HG02840 (cell line): Measurements from ENCODE around the gene GINS2.

Experiments
- ATAC-seq: cut with Tn5 transposase; IDR thresholded peaks from one replicate; pipeline ENCODE4 v1.9.1; 2021; ENCODE audit warnings: mild to moderate bottlenecking, moderate library complexity, moderate number of reproducible peaks; ENCODE audit not compliant: unreplicated experiment, low FRiP score

The GINS2 gene

DNA sequence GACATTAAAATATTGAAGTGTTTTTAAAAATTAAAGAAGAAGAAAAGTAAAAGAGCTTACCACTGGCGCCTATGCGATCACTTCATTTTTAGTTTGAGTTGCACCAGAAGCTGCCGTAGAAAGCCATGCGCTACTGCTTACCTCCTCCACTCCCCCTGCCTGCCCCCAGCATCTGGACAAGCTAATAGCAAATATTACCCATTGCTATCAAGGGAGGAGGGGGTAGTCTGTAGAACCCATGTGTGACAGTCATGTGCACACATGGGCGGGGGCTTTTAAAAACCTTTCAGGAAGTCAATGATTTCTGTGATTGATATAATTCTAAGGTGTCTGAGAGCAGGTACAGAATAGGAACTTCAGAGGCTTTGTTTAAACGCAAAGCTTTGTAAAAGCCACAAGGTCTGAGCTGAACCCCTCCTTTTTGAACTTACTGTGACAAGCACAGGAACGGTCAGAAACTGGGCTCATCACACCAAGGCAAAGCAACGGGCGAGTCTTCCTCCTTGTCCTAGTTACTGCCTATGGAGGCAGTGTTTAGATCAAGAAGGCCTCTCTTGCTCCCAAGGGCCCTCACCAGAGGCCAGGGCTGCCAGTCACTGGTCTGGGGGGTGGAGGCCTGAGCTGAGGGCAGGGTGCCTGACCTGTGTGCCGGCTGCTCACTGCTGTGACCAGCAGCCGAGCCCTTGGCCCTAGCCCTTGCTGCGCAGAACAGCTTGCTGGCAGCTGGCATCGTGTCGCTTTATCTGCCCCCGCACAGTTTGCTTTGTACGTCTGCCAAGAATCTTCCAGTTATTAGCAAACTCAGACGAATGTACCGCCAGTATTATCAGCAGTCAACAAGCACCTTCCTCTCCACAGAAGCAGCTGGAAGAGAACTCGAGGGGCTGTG is 15.0 kb downstream of the GINS2 start:
- no peak for ATAC-seq

DNA sequence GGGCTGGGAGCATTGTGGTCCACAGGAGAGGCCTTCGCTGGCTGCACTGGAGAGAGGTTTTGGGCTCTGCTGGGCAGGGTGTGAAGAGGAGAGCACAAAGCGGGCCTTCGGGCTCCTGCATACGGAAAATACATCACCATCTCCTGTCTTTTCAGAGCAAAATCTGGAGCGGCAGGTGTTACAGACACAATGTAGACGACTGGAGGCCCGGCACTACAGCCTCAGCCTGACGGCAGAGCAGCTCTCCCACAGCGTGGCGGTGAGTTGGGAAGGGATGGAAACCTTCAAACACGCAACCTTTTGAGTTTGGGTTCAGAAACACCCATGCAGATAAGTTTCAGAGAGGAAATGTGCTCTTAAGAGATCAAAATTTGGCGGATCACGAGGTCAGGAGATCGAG is 17.9 kb downstream of the GINS2 start:
- no peak for ATAC-seq

DNA sequence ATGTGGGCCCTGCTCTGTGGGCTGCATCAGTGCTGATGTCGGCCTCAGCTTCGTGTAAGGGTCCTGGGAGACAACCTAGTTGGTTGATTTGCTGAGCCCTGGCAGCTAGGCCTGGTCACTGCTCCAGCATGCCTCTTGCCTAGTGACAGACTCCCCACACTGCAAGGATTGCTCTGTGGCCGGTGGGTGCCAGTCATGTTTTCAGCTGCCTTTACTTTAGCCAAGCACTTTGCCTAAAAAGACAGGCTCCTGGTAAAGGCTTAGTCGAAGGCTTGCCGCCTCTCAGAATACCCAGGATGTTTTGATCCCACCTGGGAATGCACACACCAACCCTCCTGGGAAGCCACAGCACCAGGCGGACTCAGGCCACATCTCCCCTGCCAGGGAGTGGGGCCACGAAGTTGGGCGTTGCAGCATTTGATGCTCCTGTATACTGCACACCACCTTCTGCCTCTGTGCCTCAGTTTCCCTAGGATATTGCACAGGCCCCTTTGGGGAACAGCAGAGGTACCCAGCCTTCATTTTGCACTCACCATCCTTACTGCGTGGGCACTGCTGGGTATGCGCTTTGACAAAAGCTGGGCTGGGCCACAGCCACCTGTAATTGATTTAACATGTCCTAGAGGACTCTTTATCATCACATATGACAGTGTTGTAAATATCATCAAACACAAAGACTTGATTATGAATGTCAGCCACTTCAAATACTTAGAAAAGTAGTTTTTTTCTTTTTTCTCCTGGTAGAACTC is 19.9 kb downstream of the GINS2 start:
- ATAC-seq, result no peak

DNA sequence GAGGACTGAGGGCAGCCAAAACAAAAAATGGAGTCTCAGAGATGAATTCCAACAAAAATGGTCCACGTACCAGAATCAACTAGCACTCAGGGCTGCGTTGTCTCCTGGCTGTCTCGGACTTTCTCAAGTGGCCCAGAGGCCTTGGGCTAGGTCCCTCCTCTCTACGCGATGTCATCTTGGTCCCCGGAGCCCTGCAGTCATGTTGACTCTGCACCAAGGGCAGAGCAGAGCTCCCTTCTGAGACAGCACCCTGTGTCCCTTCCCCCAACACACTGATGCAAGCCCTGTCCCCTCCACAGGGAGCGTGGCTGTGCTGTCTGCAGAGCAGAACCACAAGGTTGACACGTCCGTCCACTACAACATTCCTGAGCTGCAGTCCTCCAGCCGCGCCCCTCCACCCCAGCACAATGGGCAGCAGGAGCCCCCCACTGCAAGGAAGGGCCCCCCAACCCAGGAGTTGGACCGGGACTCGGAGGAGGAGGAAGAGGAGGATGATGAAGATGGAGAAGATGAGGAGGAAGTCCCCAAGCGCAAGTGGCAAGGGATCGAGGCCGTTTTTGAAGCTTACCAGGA is 20.8 kb downstream of the GINS2 start:
- no peak for ATAC-seq

DNA sequence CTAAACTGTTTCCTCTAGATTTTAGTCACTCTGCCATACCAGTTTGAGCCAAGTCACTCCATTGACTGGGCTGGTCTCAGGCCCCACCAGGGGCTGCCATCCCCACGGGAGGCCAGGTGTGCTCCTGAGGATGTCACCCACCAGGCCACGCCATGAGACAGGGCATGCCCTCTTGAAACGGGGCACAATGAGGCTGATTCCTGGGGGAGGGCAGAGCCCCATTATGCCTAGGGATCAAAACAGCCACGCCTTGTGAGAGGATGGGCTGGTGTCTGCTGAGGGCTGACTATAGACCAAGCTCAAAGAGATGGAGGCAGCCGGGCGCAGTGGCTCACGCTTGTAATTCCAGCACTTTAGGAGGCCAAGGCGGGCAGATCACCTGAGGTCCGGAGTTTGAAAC is 21.5 kb downstream of the GINS2 start:
- ATAC-seq, result no peak

DNA sequence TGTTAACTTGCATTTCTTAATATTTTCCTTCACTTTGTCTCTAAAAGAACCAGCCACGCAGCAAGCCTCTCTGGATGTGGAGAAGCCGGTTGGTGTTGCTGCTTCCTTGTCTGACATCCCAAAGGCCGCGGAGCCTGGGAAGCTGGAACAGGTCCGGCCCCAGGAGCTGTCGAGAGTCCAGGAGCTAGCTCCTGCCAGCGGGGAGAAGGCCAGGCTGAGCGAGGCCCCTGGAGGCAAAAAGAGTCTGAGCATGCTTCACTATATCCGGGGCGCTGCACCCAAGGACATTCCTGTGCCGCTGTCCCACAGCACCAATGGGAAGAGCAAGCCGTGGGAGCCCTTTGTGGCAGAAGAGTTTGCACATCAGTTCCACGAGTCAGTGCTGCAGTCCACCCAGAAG is 22.8 kb downstream of the GINS2 start:
- ATAC-seq, result no peak

DNA sequence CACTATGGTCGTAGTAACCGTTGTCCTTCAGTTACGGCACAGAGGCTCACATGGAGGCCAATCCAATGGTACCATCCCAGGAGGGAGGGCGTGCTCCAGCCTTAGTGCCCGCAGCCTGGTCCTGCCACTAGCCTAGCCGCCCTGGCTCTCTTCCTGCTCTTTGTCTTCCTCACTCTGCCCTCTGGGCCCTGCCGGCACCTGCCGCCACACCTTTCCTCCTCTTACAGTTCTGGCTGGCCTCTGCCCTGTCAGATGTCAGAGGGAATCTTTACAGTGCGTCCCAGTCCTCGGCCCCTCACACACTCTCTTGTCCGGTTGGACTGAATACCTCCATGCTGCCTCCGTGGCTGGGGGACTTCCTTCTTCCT is 23.4 kb downstream of the GINS2 start:
- ATAC-seq, result no peak

DNA sequence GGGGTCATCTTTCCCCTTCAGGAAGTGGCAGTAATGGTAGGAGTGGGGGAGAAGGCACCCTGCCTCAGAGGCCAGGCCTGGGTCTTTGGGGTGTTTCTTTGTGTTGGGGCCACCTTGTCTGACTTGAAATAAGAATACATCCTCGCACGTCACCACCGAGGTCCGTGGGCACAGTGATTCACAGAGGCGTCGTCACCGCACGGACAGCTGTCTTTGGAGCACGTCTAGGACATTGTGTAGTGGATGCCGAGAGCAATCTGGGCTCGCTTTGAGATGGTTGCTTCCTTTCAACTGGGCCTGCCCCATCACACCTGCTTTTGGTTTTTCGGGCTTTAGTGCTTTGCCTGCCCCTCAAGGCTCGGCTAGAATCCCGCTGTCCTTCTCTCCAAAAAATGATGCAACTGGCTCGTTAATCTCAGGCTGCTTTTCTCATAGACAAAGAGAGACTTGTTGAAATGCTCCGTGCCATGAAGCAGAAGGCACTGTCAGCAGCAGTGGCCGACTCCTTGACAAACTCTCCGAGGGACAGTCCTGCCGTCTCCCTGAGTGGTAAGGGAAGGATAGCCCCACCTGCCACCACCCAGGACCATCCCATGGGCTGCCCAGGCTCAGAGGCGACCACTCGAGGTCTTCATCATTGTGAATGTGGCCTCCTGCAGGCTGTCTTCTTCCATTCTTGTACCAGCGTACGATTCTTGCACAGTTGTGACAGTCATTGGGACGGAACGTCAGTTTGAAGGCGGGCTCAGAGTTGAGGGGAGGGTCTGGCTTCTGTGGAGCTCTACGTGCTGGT is 24.0 kb downstream of the GINS2 start:
- ATAC-seq, result no peak

DNA sequence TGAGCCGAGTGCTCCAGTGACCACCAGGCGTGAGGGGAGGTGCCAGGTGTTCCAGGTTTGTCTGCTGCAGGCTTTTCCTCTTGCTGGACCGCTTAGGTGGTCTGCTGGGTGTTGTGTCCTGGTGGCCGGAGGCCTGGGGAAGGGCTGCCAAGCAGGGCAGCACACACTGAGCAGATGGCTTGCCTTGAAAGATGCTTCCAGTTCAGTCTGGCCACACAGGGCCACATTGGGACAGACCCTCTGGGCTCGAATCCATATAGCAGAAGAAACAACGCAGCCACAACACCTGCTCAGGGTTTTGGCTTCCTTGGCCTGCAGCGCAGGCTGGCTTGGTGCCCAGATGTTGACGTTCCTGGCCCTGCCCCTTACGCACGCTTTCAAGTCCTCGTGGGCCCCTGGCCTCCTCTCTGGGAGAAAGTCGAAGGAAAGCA is 24.8 kb downstream of the GINS2 start:
- no peak for ATAC-seq

DNA sequence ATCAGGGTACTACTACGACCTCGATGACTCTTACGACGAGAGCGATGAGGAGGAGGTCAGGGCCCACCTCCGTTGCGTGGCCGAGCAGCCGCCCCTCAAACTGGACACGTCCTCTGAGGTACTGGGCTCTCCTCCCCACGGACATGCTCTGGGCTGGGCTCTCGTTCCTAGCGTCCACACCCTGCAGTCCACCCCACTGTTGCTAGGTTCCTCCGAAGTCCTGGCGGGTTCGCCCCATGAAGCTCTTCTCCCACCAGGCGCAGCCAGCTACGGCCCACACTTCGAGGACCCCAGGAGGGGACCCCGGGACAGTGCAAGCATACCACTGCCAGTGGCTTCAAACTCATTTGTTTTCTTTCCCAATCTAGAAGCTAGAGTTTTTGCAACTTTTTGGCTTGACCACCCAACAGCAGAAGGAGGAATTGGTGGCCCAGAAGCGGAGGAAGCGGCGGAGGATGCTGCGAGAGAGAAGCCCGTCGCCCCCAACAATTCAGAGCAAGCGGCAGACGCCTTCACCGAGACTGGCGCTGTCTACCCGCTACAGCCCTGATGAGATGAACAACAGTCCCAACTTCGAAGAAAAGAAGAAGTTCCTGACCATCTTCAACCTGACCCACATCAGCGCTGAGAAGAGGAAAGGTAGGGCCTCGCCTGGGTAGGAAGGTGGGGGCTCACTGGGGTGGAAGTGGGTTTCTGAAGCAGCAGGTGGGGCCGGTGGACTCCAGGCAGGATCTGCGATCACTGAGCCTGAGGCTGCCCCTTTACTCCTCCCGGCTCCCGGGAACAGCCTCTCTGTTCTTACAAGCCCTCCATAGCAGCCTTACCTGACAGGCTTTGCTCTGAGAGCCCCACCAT is 25.6 kb downstream of the GINS2 start:
- no peak for ATAC-seq

DNA sequence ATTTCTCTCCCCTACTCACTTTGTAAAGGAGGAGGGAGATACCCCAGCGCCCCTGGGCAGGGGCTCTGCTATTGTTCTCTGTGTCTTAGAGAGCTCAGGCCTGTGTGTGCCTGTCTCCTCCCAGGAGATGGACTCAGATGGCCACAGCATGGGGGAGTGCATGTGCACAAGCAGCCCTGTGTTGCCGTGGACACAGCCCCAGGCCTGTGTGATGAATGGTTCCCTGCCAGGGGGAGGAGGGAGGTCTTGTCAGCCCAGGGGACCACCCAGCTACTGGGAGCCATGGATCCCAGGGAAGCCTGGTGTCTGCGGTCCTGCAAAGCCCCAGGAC is 26.3 kb downstream of the GINS2 start:
- ATAC-seq, result no peak

DNA sequence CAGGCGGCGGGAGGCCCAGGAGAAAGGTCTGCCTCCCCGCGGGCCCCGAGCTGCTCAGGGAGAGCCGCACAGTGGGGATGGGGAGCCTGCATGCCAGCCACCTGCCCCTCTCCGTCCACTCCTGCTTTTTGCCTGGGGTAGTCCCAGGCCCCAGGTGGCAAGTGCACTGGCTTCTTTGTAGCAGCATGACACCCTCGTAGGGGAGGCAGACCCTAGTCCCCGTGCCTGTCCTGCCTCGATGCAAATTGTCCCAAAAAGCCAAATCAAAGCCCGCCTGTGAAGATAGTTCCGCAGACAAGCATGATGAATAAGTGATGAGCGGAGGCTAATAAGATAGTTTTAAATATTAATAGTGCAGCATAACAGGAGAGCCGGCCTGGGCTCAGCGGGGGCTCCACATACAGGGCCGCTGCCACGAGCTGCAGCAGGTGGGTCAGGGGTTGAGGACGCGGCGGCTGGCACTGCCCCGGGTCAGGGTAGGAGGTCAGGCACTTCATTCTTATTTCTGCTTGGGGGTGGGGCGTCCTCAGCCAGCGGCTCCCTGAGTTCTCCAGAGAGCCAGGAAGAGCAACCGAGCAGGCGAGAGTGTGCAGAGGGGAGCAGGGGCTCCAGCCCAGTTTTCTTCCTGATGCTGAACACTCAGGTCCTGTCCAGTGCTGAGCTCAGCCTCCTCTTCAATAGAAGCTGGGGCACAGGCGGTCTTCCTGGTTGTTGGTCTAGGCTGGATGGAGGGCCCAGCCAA is 26.8 kb downstream of the GINS2 start:
- ATAC-seq, result no peak

DNA sequence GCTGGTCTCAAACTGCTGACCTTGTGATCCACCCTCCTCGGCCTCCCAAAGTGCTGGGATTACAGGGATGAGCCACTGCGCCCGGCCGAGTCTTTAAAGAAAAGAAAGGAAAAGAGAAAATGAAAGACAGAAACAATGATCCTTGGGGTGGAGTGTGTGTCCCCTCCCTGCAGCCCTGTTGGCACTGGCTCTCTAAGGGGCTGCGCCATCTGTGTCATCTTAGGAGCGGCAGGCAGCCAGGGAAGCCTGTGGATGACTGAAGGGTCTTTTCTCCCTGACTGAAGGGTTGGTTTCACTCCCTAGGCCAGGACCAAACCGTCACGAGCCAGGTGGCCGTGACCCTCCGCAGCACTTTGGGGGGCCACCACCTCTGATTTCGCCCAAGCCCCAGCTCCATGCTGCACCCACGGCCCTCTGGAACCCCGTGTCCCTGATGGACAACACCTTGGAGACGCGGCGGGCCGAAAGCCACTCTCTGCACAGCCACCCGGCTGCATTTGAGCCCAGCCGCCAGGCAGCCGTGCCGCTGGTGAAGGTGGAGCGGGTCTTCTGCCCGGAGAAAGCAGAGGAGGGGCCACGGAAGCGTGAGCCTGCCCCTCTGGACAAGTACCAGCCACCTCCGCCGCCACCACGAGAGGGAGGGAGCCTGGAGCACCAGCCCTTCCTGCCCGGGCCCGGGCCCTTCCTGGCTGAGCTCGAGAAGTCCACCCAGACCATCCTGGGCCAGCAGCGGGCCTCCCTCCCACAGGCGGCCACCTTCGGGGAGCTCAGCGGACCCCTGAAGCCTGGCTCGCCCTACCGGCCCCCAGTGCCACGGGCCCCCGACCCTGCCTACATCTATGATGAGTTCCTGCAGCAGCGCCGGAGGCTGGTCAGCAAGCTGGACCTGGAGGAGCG is 27.7 kb downstream of the GINS2 start:
- no peak for ATAC-seq

DNA sequence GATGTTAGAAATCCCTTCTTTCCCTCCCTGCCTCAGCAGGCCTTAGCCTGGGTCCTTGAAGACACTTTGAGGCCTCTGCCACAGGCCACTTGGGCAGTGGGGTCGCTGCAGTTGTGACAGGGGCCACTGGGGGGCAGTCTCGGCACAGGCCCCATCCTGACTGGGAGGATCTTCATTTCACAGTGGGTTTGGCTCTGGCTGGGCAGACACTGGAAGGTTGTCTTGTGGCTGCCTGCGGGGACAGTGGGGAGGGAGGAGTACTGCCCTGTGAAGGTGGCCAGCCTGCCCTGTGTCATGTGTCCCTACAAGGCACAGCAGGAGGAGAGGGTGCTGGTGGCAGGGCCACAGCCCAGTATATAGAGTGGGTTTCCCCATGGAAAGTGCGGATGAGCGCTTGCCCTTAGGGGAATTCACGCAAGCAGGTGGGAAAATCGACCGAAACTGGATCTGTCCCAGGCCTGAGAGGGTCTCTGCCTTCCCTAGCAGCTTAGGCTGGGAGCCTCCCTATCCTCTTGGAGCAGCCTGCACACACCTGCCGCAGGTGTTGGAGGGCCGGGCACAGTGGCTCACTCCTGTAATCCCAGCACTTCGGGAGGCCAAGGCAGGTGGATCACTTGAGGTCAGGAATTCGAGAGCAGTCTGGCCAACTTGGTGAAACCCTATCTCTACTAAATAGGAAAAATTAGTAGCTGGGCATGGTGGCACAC is 28.8 kb downstream of the GINS2 start:
- no peak for ATAC-seq

DNA sequence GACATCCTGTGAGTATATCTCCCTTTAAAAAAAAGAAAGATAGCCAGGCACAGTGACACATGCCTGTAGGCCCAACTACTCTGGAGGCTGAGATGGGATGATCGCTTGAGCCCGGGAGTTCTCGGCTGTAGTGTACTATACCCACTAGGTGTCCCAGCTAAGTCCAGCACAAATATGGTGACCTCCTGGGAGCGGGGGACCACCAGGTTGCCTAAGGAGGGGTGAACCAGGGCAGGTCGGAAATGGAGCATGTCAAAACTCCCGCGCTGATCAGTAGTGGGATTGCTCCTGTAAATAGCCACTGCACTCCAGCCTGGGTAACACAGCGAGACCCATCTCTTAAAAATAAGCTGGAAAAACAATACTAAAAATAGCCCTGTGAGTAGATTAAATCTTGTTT is 29.4 kb downstream of the GINS2 start:
- ATAC-seq, result no peak

DNA sequence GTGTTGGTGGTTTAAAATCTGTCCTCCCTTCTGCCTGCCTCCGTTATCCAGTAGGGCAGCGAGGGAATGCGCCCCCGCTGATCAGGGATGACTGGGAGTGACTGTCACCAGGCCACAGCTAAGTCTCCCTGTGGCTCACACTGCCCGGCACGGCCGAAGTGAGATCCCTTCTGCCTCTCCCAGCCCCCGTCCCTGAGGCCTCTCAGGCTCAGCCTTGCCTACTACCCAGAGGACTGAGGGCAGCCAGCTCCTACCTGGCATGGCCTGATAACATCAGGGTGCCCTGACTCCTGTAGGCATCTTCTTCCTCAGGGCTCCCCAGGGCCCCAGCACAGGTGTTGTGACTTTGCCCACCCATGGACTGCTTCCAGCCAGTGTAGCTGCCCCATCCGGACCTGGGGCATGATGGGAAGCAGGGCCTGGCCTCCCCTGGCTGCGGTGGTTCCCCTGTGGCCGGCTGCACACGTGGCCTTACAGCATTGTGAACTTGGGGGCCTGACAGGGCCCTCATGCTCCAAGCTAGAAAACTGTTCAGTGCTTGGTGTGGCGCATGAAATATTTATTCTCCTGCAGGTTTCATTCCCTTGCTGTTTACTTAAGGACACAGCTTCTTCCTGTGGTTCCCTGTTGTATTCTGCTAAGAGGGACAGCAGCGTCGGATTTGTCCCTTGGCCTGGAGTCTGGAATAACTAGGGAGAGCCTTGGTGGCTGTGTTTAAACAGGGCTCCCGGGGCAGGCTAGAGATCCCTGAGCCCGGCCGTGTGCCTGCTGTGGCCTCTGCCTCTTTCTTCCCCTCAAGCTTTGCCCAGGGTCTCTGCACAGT is 30.0 kb downstream of the GINS2 start:
- no peak for ATAC-seq

DNA sequence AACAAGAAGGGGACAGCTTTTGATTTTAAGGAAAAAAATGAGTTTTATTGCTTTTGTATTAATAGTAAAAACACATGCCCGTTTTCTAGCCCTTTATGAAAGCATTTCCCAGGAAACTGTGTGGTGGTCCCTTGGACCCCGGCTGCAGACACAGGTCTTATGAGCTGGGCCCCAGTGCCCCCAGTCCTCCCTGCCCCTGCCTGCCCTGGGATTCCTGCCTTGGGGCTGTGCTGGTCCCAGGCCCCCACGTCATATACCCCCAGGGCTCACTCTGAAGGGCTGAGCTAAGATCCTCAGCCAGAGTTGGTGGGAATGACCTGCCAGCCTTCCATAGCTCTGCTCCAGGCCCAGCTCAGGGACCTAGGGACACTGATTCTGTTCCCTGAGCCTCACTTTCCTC is 30.8 kb downstream of the GINS2 start:
- no peak for ATAC-seq
